OCI-LY1 (cell line): ENCODE results near the gene TBC1D20.

Experiments
- H2AFZ ChIP-seq: fragments of 200-600 bp; sonication (generic), shearing (Covaris generic); 2 replicates; pipeline ENCODE4 v1.6.0; 2014; ENCODE audit warnings: antibody characterized with exemption, mild to moderate bottlenecking, low read length
- H3F3A ChIP-seq: fragments of 200-600 bp; sonication (generic), shearing (Covaris generic); 2 replicates; pipeline ENCODE4 v1.6.0; 2014; ENCODE audit warnings: mild to moderate bottlenecking, antibody characterized with exemption, low read length, moderate library complexity; ENCODE audit not compliant: insufficient read depth
- H3K27ac ChIP-seq: fragments of 200-600 bp; sonication (generic); 2 replicates; pipeline ENCODE4 v1.5.1; 2014; ENCODE audit warnings: low read length, mixed run types, mild to moderate bottlenecking, low read depth; ENCODE audit not compliant: poor library complexity, severe bottlenecking
- H3K27me3 ChIP-seq: fragments of 200-600 bp; sonication (generic); 2 replicates; pipeline ENCODE4 v1.6.0; 2014; ENCODE audit warnings: antibody characterized with exemption, mild to moderate bottlenecking, low read length, moderate library complexity; ENCODE audit not compliant: insufficient read depth
- H3K36me3 ChIP-seq: fragments of 200-600 bp; sonication (generic); 2 replicates; pipeline ENCODE4 v1.6.1; 2014; ENCODE audit warnings: mild to moderate bottlenecking, antibody characterized with exemption, low read length, moderate library complexity, mixed read lengths; ENCODE audit not compliant: insufficient read depth
- H3K4me1 ChIP-seq: fragments of 200-600 bp; sonication (generic); 2 replicates; pipeline ENCODE4 v1.5.1; 2014; ENCODE audit warnings: mild to moderate bottlenecking, low read length, moderate library complexity; ENCODE audit not compliant: insufficient read depth, severe bottlenecking
- H3K4me2 ChIP-seq: fragments of 200-600 bp; sonication (generic), shearing (Covaris generic); 2 replicates; pipeline ENCODE4 v1.6.1; 2014; ENCODE audit warnings: low read length
- H3K4me3 ChIP-seq: fragments of 200-600 bp; sonication (generic); 2 replicates; pipeline ENCODE4 v1.5.1; 2014; ENCODE audit warnings: low read length, low read depth, mild to moderate bottlenecking, mixed read lengths; ENCODE audit not compliant: poor library complexity, severe bottlenecking
- H3K79me2 ChIP-seq: fragments of 200-600 bp; shearing (Covaris generic); 2 replicates; pipeline ENCODE4 v1.6.1; 2016; ENCODE audit warnings: mixed run types, low read length, mixed read lengths; ENCODE audit not compliant: insufficient read depth
- H3K9ac ChIP-seq: fragments of 200-600 bp; sonication (generic), shearing (Covaris generic); 2 replicates; pipeline ENCODE4 v1.6.1; 2014; ENCODE audit warnings: mild to moderate bottlenecking, low read length, mixed read lengths
- H3K9me2 ChIP-seq: fragments of 200-600 bp; sonication (generic), shearing (Covaris generic); 2 replicates; pipeline ENCODE4 v1.6.1; 2014; ENCODE audit warnings: low read depth, mild to moderate bottlenecking, low read length, mixed read lengths
- H3K9me3 ChIP-seq: fragments of 200-600 bp; shearing (Covaris generic); 2 replicates; pipeline ENCODE4 v1.6.1; 2014; ENCODE audit warnings: low read length, mixed read lengths
- H4K20me1 ChIP-seq: fragments of 200-600 bp; sonication (generic), shearing (Covaris generic); 2 replicates; pipeline ENCODE4 v1.6.0; 2016; ENCODE audit warnings: mild to moderate bottlenecking, low read length; ENCODE audit not compliant: insufficient read depth
- CTCF ChIP-seq: fragments of 200-600 bp; sonication (generic), shearing (Covaris generic); IDR thresholded peaks from 2 replicates; pipeline ENCODE4 v1.5.1; 2017; ENCODE audit warnings: mild to moderate bottlenecking, antibody characterized with exemption, low read length, moderate library complexity, mixed read lengths
- EZH2 ChIP-seq: fragments of 200-600 bp; sonication (generic), shearing (Covaris generic); IDR thresholded peaks from 2 replicates; pipeline ENCODE4 v1.8.0; 2017; ENCODE audit warnings: borderline replicate concordance, mixed run types, mild to moderate bottlenecking, antibody characterized with exemption, low read length, moderate library complexity, mixed read lengths

TBC1D20 gene

GRCh38 chr20:440636-441035 is 21.7 kb downstream of the TBC1D20 start:
- Histone ChIP-seq H3K4me2 (no peak overlapping the region), H3K4me1 (peaks cover 22% of the 10 kb centered on the region), H3F3A (no peaks in the 10 kb centered on the region), H2AFZ (no peak overlapping the region), H3K36me3 (peaks cover 74% of the 10 kb centered on the region), H3K27me3 (no peaks in the 10 kb centered on the region), H3K9ac (no peak overlapping the region), H3K9me2 (no peaks in the 10 kb centered on the region), H3K4me3 (no peak overlapping the region), H3K79me2 (no peaks in the 10 kb centered on the region), H3K9me3 (no peaks in the 10 kb centered on the region), H4K20me1 (no peaks in the 10 kb centered on the region), H3K27ac (no peak overlapping the region)
- TF ChIP-seq EZH2 (no peak), CTCF (no peak)

GRCh38 chr20:440148-440547 is 22.2 kb downstream of the TBC1D20 start:
- Histone ChIP-seq H3F3A (no peaks in the 10 kb centered on the region), H3K9ac (no peak overlapping the region), H3K4me2 (no peak overlapping the region), H3K79me2 (no peaks in the 10 kb centered on the region), H3K4me1 (peaks cover 22% of the 10 kb centered on the region), H2AFZ (no peak overlapping the region), H3K9me2 (no peaks in the 10 kb centered on the region), H3K9me3 (no peaks in the 10 kb centered on the region), H3K27me3 (no peaks in the 10 kb centered on the region), H4K20me1 (no peaks in the 10 kb centered on the region), H3K27ac (no peak overlapping the region), H3K36me3 (peaks cover 77% of the 10 kb centered on the region), H3K4me3 (no peak overlapping the region)
- TF ChIP-seq EZH2: no peak
- TF ChIP-seq CTCF: no peak

GRCh38 chr20:438571-439469 is 23.5 kb downstream of the TBC1D20 start:
- Histone ChIP-seq H2AFZ (no peak overlapping the region), H4K20me1 (no peaks in the 10 kb centered on the region), H3K27ac (peak overlapping the region; percentile 45), H3K9me2 (no peaks in the 10 kb centered on the region), H3K4me3 (no peak overlapping the region), H3K9me3 (no peaks in the 10 kb centered on the region), H3K4me2 (peak overlapping the region; percentile 55), H3K27me3 (no peaks in the 10 kb centered on the region), H3K36me3 (peaks cover 67% of the 10 kb centered on the region), H3K4me1 (peaks cover 22% of the 10 kb centered on the region), H3F3A (no peaks in the 10 kb centered on the region), H3K9ac (peak overlapping the region; percentile 9; the same call in 1 of the 2 replicates), H3K79me2 (no peaks in the 10 kb centered on the region)
- TF ChIP-seq EZH2 (no peak), CTCF (no peak)
